ENCODE data around the gene CDC25B. TPM values are rescaled to one million over a fixed set of nuclear protein-coding genes. Genes with fewer than 3 reads are reported as not detected.

The CDC25B gene
- total and polyA plus RNA-seq, 2 of the 13 experiments (the other 11 are each of a cell fraction or from before 2014, with no cell fraction given): 14.5 to 19.4 TPM

GRCh38 chr20:3797226-3797545 lies 1.1 kb downstream of the CDC25B start (continued):
- TF ChIP-seq TIGD3 (CRISPR knock-in tag; IDR thresholded peaks at IDR 0.05; ENCODE audit: borderline replicate concordance): peak; percentile 73; the same call in 1 of the 2 replicates
- no peak for TF ChIP-seq NFATC3 (CRISPR knock-in tag; IDR thresholded peaks at IDR 0.05)
- TF ChIP-seq DDIT3 (CRISPR knock-in tag; IDR thresholded peaks at IDR 0.05): no peak
- TF ChIP-seq ZBTB10 (CRISPR knock-in tag; IDR thresholded peaks at IDR 0.05; ENCODE audit: borderline replicate concordance): no peak
- no peak for TF ChIP-seq CERS6 (CRISPR knock-in tag; IDR thresholded peaks at IDR 0.05)

Data from HepG2 (cell line).